HL-60 (cell line): ENCODE data around the gene P2RX5.

ENCODE experiments used
- DNase-seq, 2 experiments: peaks; one replicate each; pipeline ENCODE4 v3.0.0-alpha.2; 2010 to 2020; ENCODE audit warnings: low read depth in 1 of 2, low spot score in 1 of 2
- H3K27ac ChIP-seq: fragments of 250-450 bp; sonication (Bioruptor Pico); replicated peaks from 2 replicates; pipeline ENCODE4 v1.5.1; 2020; ENCODE audit warnings: mild to moderate bottlenecking, moderate library complexity
- H3K27me3 ChIP-seq: fragments of 250-450 bp; sonication (Bioruptor Pico); 2 replicates; pipeline ENCODE4 v1.5.1; 2021; ENCODE audit warnings: mild to moderate bottlenecking, moderate library complexity; ENCODE audit not compliant: insufficient read depth, poor library complexity, severe bottlenecking
- H3K4me3 ChIP-seq: replicated peaks from 2 replicates; pipeline ENCODE4 v1.5.1; 2011; ENCODE audit warnings: mild to moderate bottlenecking, control low read depth, low read length; ENCODE audit not compliant: insufficient read depth
- CTCF ChIP-seq: IDR thresholded peaks from one replicate; pipeline ENCODE4 v1.5.1; 2011; ENCODE audit warnings: low read length, control low read depth, inconsistent platforms; ENCODE audit not compliant: insufficient read depth
- GABPA ChIP-seq: IDR thresholded peaks from 2 replicates; pipeline ENCODE4 v1.6.1; 2012; ENCODE audit warnings: low read depth
- POLR2AphosphoS5 ChIP-seq: IDR thresholded peaks from 2 replicates; pipeline ENCODE4 v1.6.1; 2012; ENCODE audit warnings: low read depth
- REST ChIP-seq: IDR thresholded peaks from 2 replicates; pipeline ENCODE4 v1.6.1; 2012; ENCODE audit warnings: low read depth; ENCODE audit not compliant: insufficient replicate concordance
- SPI1 ChIP-seq: IDR thresholded peaks from 2 replicates; pipeline ENCODE4 v1.6.1; 2012; ENCODE audit warnings: low read depth, mild to moderate bottlenecking, borderline replicate concordance

The P2RX5 gene

GRCh38 chr17:3643889-3644349 is 52.0 kb downstream of the P2RX5 start:
- Histone ChIP-seq H3K27me3 (no peaks in the 10 kb centered on the region), H3K27ac (no peak overlapping the region), H3K4me3 (no peak overlapping the region)
- no peak for DNase-seq
- TF ChIP-seq GABPA = no peak
- no peak for TF ChIP-seq POLR2AphosphoS5

GRCh38 chr17:3641717-3642486 is 54.1 kb downstream of the P2RX5 start:
- H3K27me3 ChIP-seq = no peaks in the 10 kb centered on the region
- no peak overlapping the region for H3K27ac ChIP-seq
- no peak for TF ChIP-seq SPI1
- TF ChIP-seq REST = no peak
- TF ChIP-seq GABPA = no peak
- TF ChIP-seq POLR2AphosphoS5 = no peak
- TF ChIP-seq CTCF = no peak
- DNase-seq = no peak
- no peak overlapping the region for H3K4me3 ChIP-seq

DNA sequence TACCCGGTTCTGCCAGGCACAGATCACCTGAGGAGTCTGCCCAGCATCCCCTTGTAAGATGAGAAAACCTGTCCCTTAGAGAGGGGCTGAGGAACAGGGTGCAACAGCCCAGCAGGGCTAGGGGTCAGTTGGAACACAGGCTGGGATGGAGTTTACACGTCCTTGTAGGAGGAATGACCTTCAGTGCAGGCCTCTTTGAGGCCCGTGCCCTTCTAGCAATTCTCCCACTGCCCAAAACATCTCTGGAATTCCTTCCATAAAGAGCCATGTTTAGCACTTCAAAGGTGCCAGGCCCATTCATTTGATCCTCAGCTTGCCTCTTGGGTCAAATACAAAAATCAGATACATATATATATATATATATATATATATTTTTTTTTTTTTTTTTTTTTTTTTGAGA is 54.9 kb downstream of the P2RX5 start:
- TF ChIP-seq POLR2AphosphoS5 (no peak), GABPA (no peak), CTCF (no peak), REST (no peak), SPI1 (no peak)
- H3K27me3 ChIP-seq = no peaks in the 10 kb centered on the region
- no peak overlapping the region for H3K27ac ChIP-seq
- DNase-seq = no peak
- H3K4me3 ChIP-seq = no peak overlapping the region

DNA sequence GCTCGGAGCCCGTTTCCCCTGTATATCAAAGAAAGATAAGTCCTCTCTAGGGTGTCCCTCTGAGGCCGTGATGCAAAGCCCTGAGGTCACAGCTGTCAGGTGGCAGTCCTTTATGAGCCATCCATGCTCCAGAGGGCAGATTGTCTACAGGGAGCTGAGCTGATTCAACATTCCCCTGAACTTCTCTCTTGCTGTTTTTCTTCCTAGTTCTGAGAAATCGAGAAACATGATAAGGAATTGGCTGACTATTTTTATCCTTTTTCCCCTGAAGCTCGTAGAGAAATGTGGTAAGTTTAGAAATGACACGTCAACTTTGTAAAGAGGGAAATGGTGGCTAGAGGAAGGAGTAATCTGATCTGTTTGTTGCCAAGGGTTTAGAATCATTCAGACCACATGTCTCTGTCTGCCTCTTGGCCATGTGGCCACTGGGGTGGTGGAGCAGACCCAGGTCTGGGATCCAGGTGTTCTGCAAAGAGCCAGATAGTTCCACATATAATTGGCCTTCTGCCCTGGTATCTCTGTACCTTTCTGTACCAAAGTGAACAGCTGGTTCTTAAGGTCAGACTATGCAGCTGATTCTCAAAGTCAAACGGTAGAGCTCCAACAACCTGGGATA is 55.9 kb downstream of the P2RX5 start:
- TF ChIP-seq GABPA (no peak), POLR2AphosphoS5 (no peak), REST (no peak), SPI1 (no peak), CTCF (no peak)
- no peak overlapping the region for H3K4me3 ChIP-seq
- peak overlapping the region; percentile 50 for H3K27ac ChIP-seq
- DNase-seq = peak in 1 of 2 experiments; percentile 8
- H3K27me3 ChIP-seq = no peaks in the 10 kb centered on the region
